ENCODE measurements around the gene OR4D11. TPM values are rescaled to one million over a fixed set of nuclear protein-coding genes. Genes with fewer than 3 reads are reported as not detected.
"Not testable (repeated sequence)": the region's sequence is repeated elsewhere in the genome, so short reads cannot be mapped to it uniquely, and the experiment has no call there.

OR4D11 gene
- total RNA-seq, 4 donors from 2014 or later, result not detected

GRCh38 chr11:59544869-59545178, 41.4 kb downstream of the OR4D11 start:
- H3K4me3 ChIP-seq (ENCODE audit: low read depth, poor library complexity, severe bottlenecking), result no peak overlapping the region
- WGBS, 2 donors, result 73 to 79% methylated on average over 3 of the region's 3 CpGs
- intact Hi-C loops (cut with DNase I; ENCODE audit: low total_unique reads), result loop anchor here (5.0 to 10.0 kb wide), 2 partner anchors 130 to 343 kb away; no protein-coding TSS in a partner anchor
- TF ChIP-seq POLR2A (IDR thresholded peaks at IDR 0.05) (no peak), CTCF (IDR thresholded peaks at IDR 0.05) (no peak)
- DNase-seq (ENCODE audit: low spot score in 2 of 2), result no peak

GRCh38 chr11:59545179-59546020, 42.0 kb downstream of the OR4D11 start:
- H3K4me3 ChIP-seq (ENCODE audit: low read depth, poor library complexity, severe bottlenecking), result no peak overlapping the region
- DNase-seq (ENCODE audit: low spot score in 2 of 2), result no peak
- intact Hi-C loops (cut with DNase I; ENCODE audit: low total_unique reads), result loop anchor here (10.0 kb wide), 1 partner anchor 129 kb away; no protein-coding TSS in a partner anchor
- WGBS, 2 donors, result 88 to 89% methylated on average over 24 of the region's 24 CpGs
- TF ChIP-seq POLR2A (IDR thresholded peaks at IDR 0.05) (no peak), CTCF (IDR thresholded peaks at IDR 0.05) (no peak)

GRCh38 chr11:59547605-59548308, 44.4 kb downstream of the OR4D11 start:
- WGBS, 2 donors, result 87 to 88% methylated on average over 5 of the region's 5 CpGs
- intact Hi-C loops (cut with DNase I; ENCODE audit: low total_unique reads), result loop anchor here (10.0 kb wide), 1 partner anchor 127 kb away; no protein-coding TSS in a partner anchor
- DNase-seq (ENCODE audit: low spot score in 2 of 2); H3K4me3 ChIP-seq (ENCODE audit: low read depth, poor library complexity, severe bottlenecking): not testable (repeated sequence)

GRCh38 chr11:59548309-59548656, 44.9 kb downstream of the OR4D11 start:
- 95 to 98% methylated on average over 5 of the region's 5 CpGs for WGBS, 2 donors
- TF ChIP-seq CTCF (IDR thresholded peaks at IDR 0.05), result no peak
- TF ChIP-seq POLR2A (IDR thresholded peaks at IDR 0.05), result no peak
- H3K4me3 ChIP-seq (ENCODE audit: low read depth, poor library complexity, severe bottlenecking), result no peak overlapping the region
- intact Hi-C loops (cut with DNase I; ENCODE audit: low total_unique reads), result loop anchor here (10.0 kb wide), 1 partner anchor 127 kb away; no protein-coding TSS in a partner anchor
- DNase-seq (ENCODE audit: low spot score in 2 of 2), result no peak

- TF ChIP-seq POLR2A (IDR thresholded peaks at IDR 0.05) (no peak), CTCF (IDR thresholded peaks at IDR 0.05) (no peak)
- intact Hi-C loops (cut with DNase I; ENCODE audit: low total_unique reads), result no loop called here
- peak; percentile 81 to 94 for DNase-seq (ENCODE audit: low spot score in 2 of 2)
- 3 to 11% methylated on average over 31 of the region's 31 CpGs for WGBS, 2 donors
- peak overlapping the region; percentile 43 for H3K4me3 ChIP-seq (ENCODE audit: low read depth, poor library complexity, severe bottlenecking)
Measured at GRCh38 chr11:59550368-59550841, 47.0 kb downstream of the OR4D11 start.

All from lower leg skin (tissue), 4 donors.